NCI-H748 (cell line): ENCODE results near the gene CXCL13.
"Not testable (repeated sequence)": the region's sequence is repeated elsewhere in the genome, so short reads cannot be mapped to it uniquely, and the experiment has no call there.

Experiments
- DNase-seq: peaks from one replicate; lab custom pipeline; 2025; ENCODE audit not compliant: unreplicated experiment; lab: John Stamatoyannopoulos, UW

CXCL13 gene

DNA sequence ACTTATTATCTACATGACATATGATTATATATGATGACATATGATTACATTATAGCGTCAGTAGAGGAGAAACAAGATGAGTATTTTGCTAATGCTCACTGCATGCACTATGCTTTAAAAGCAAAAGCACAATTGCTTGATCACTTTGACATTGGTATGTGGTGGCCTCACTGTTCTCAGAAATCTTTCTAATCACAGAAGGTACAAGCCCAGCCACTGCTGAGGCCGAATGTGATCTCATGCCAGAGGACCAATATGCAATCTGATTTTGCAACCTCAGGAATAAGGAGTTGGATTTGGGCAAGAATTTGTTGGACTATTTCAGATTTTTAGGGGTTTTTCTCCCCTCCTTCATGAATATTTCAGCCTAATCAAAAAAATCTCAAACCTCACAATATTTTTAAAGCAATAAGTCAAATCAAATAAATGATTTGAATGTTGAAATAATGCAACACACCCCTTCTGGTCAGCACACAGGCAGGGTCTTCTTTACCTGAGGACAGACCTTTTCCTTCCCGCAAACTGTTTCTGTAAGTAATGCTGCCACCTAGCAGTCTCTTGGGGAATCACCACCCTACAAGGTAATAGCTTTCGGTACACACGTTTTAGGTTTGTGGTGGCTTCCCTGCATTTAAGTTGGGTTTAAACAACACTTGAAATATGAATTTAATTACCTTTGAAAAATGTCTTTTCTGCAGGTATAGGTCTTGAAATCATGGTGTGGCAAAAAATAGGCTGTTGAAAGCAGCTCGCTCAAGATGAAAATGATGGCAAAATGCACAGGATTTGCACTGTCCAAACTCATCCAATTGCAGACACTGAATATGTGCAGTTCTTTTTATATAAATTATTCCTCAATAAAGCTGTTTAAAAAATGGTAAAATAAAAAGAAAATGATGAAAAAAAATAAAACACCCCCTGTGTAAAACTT, 4.8 kb upstream of the CXCL13 start:
- peak; percentile 30 for DNase-seq

- DNase-seq = no peak
Measured at GRCh38 chr4:77601614-77602187, 3.9 kb upstream of the CXCL13 start.

GRCh38 chr4:77613267-77613666, 7.6 kb downstream of the CXCL13 start:
- no peak for DNase-seq

DNA sequence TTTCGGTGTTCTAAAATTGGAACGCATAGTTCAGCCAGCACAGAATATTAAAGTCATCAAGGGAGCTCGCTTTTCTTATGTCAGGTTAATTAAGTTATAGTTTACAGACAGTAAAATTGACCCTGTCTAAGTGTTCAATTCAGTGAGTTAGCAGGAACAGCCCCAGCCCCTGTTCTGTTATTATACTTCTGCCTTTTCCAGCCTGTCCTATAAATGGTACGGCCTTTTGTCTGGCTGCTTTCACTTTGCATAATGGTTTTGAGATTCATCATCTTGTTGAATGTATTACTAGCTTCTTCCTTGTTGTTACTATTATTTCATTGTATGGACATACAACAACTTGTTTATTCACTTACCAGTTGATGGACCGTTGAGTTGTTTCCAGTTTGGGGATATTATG, 9.5 kb downstream of the CXCL13 start:
- no peak for DNase-seq

DNA sequence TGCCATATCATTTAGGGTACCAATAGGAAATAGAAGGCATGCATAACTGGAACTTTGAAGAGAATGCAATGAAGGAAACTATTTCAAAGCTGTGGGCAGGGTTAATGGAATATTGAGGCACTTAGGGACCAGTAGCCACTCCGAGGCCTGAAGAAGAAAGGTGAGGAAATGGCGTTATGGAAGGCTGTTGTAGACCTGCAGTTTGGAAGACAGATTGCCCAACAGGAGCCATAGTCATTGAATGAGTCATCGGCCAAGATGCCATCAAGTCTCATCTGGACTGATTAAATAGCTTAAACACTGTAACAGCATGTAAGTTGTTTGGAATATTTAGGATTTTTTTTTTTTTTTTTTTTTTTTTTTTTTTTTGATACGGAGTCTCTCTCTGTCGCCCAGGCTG, 11.6 kb downstream of the CXCL13 start:
- DNase-seq = no peak

GRCh38 chr4:77618383-77619241, 13.0 kb downstream of the CXCL13 start:
- peak; percentile 74 for DNase-seq

- peak; percentile 43 for DNase-seq
Measured at GRCh38 chr4:77619408-77619807, 13.8 kb downstream of the CXCL13 start.

DNA sequence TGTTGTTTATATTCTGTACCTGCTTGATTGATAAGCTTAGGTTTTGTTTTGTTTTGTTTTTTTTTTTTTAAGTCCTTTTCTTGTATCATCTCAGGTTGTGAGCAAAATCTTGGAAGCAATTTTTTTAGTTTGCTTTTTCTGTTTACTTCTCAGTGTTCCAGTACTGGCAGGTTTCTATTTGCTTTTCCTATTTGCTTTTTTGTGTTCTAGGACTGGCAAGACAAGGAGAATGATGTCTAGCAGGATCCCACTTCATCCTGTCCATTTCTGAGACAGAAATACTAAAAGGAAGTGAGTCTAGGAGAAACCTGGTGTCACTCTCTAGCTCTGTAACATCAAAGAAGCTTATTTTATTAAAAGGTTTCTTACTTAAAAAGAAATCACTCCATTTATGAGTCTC, 15.6 kb downstream of the CXCL13 start:
- no peak for DNase-seq

- no peak for DNase-seq
Measured at GRCh38 chr4:77623091-77623490, 17.5 kb downstream of the CXCL13 start.

- DNase-seq = no peak
Measured at GRCh38 chr4:77624213-77624612, 18.6 kb downstream of the CXCL13 start.

GRCh38 chr4:77625485-77625884, 19.9 kb downstream of the CXCL13 start:
- no peak for DNase-seq

GRCh38 chr4:77629885-77630284, 24.3 kb downstream of the CXCL13 start:
- DNase-seq = no peak

DNA sequence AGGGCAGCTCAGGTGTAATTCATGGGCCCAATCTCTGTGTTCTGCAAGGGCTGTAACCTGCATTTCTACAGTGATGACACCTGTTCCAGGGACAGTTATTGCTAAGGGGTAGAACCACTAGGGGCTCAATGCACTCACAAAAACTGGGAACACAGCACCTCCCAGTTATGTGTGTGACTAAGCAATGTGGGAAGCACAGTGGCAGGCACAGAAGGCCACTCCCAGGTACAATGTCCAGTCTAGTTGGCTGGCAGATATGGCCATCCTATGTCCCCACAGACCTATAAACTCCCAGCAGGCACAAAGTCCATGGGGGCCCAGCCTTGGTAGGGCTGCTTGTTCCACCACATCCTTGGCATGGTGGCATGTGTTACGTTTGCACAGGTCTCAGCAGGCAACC, 25.7 kb downstream of the CXCL13 start:
- no peak for DNase-seq

DNA sequence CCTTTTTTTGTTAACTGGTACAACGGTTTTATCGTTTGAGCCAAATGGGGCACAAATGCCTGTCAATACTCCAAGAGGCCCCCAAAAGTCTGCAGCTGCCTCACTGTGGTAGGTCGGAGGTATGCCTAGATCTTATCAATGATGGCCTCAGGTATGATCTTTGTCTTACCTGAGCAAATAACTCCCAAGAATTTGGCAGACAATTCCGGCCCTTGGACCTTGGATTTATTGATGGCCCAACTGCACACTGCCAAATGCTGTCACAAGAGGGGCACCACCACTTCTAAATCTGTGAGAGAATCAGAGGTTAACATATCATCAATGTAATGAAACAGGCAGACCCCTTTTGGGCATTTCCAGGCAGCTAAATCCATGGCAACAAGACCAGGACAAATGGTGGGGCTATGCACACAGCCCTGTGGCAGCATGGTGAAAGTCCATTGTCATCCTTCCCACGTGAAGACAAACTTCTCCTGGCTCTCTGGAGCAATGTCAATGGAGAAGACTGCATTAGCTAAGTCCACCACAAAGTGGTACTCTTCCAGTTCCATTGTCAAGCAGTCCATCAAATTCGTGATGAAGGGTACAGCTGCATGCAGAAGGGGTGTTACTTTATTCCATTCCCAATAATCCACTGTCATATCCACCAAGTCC, 28.6 kb downstream of the CXCL13 start:
- DNase-seq = no peak

- DNase-seq = no peak
Measured at GRCh38 chr4:77635246-77635645, 29.6 kb downstream of the CXCL13 start.

DNA sequence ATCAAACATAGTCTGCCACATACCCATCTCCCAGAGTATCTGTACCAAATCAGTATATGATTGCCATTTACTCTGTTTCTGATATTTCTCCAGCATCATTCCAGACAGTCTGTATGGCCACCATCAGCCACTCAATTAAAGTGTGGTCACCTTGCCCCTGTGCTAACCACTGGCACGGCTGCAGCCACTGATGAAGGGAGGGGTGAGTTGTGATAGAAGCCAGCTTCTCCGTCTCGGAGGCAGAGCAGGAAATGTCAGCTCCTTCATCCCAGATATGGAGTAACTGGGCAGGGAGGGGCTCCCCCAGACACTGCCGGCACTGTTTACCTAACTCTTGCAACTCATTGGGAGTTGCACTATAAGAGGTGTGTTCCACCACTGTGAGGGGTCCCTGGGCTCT, 30.3 kb downstream of the CXCL13 start:
- no peak for DNase-seq

DNA sequence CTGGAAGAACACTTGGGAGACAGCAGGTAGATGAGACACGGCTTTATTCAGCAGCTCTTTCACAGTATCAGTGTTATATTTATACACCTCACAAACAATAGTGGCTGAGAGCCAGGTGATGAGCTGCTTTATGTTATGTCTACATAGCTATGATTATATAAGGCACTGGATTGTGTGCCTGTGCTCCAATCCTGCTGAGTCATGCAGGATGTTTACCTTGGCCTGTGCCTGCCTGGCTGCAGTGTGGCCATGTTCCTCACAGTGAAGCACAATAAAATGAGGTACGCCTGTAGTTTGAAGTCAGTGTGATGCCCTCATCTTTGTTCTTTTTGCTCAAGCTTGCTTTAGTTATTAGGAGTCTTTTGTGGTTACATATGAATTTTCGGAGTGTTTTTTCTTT, 31.3 kb downstream of the CXCL13 start:
- peak; percentile 74 for DNase-seq

DNA sequence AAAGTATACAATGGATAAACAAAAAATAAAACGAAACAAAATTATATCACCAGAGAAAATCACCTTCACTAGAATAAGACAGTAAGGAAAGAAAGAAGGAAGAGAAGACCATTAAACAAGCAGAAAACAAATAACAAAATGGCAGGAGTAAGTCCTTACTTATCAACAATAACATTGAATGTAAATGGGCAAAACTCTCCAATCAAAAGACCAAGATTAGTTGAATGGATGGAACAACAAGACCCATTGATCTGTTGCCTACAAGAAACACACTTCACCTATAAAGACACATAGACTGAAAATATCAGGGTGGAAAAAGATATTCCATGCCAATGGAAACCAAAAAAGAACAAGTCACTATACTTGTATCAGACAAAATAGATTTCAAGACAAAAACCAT, 38.4 kb downstream of the CXCL13 start:
- not testable (repeated sequence) for DNase-seq

- no peak for DNase-seq
Measured at GRCh38 chr4:77650787-77651186, 45.2 kb downstream of the CXCL13 start.

- DNase-seq = no peak
Measured at GRCh38 chr4:77651820-77652219, 46.2 kb downstream of the CXCL13 start.

- no peak for DNase-seq
Measured at GRCh38 chr4:77652237-77652897, 46.7 kb downstream of the CXCL13 start.
